Globus pallidus (tissue), 1 donor: ENCODE measurements around the gene HEXIM2.

Source experiments
- DNase-seq: peaks from one replicate; pipeline ENCODE4 v3.0.0-alpha.2; 2015; ENCODE audit warnings: low spot score

HEXIM2 gene

DNA sequence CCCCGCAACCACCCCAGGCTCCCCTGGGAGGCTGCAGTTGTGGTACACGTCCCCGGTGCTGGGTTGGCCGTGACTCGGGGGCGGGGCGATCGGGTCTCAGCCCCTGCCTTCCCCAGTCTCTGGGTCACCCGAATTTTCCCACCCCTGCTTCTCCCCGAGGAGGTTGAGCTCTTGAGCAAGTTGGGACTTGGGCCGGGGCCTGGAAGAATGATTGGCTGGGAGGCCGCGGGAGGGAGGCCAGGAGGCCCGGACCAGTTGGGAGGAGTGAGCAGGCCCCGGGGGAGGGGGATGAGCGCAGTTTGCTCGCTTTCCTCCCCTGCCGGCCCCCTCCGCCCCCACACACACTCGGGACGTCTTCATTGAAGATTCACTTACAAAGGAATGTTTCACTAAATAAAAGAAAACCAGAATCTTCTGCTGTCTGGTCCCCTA lies 17.9 kb upstream of the HEXIM2 start:
- peak; percentile 66 for DNase-seq

DNA sequence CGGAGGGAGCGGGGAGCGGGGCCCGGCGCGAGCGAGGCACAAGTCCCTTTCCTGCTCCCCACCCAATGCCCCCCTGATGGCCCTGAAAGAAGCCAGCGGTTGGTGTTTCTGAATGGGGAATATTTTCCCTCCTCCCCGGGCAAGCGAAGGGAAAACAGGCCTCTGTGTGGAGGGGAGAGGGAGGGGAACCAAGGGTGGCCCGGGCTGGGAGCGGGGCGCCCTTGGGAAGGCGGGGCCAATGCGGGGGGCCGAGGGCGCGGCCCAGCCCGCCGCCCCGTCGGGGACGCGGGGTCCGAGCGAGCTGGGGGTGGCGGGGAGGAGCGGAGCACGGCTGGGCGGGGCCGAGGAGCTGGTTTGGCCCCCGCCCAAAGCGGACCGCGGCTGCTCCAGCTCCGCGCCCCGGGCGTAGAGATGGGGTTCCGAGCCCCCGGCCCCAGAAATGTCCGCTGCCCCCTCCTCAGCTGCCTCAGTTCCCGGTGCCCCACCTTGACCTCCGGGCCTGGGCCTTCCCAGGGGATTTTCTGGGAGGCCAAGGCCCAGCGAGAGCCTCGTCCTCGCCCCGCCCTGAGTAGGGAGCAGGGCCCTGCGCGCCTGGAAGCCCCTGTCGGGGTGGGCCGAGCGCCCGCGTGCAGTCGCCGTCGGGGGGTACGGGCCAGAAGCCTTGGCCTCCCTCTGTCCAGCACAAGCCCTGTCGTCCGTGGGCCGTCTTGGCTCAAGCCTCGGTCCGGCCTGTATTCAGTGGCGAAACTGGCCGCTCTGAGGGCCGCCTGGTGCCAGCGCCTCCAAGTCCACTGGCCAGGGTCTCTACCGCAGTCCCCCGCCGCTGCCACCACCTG lies 17.3 kb upstream of the HEXIM2 start:
- DNase-seq, result peak; percentile 61

DNA sequence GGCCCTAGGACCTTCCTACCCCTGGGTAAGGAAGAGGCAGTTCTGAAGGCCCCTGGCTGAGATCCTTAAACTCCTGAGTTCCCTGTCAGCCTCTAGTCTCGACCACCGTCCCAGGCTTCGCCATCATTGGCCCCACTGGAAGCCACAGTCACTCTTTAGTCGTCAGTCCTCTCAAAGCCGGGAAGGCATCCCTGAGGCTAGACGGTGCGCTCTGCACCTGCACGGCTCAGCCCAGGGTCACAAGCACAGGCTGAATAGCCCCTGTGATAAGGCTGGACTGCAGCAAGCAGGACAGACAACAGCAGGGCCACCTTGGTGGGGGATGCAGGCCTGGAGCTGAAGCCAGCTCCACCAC lies 16.7 kb upstream of the HEXIM2 start:
- no peak for DNase-seq

DNA sequence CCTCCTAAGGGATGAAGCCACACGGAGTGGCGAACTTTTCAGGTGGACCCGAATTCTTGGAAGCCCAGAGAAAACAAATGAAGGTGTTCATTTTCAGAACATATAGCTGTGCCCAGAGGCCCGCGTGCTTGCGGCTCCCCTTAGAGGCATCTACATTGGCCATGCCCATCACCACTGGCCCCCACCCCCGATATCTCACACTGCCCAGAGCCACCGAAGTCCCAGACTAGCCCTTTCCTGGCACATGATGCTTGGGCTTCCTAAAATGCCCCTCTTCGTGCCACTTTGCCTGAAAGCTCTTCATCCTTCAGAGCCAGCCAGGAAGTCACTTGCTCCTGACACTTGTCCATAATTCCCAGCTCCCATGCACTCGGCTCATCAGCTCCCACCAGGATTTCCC lies 15.5 kb upstream of the HEXIM2 start:
- DNase-seq, result no peak

DNA sequence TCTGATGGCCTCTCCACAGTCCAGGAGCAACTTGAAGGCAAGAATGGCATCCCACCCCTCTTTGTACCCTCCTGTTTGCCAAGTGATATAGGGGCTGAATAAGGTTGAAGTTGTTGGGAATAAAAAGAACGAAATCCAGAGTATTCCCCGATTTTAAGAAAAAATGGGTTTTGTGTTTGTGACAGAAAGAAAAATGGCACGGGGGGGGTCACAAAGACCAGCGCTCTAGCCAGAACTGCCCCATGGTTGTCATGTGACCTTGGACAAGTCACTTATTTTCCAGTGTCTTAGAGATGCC lies 15.1 kb upstream of the HEXIM2 start:
- no peak for DNase-seq

DNA sequence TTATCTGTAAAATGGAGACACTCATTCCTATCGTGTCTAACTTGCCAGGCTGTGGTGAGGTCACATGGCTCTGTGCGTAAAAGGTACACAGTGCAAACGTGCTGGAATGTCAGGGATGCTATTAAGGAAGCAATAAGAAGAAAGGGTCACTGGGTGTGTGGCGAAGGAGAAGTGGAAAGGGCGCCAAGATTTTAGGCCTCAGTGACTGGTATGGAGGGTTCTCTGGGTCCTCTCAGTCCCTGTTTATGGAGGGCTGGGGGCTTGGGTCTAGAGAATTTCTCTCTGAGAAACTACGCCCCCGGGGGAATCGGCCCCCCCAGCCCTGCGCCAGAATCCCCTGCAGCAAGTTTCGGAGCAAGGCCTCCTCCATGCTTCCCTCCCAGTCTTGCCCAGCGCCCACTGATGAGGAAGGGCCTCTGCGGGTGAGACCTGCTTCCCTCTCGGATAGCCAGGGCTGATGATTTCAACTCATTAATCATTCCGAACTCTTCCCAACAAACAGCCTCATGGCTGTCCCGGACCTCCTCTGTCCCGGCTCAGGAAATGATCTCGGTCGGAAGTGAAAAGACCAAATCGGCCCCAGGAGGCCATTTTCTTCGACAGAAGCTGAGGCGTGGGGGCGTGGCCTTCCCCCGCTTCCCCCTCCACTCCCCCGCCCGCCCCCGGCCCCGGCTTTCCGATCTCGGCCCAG lies 14.6 kb upstream of the HEXIM2 start:
- peak; percentile 60 for DNase-seq

DNA sequence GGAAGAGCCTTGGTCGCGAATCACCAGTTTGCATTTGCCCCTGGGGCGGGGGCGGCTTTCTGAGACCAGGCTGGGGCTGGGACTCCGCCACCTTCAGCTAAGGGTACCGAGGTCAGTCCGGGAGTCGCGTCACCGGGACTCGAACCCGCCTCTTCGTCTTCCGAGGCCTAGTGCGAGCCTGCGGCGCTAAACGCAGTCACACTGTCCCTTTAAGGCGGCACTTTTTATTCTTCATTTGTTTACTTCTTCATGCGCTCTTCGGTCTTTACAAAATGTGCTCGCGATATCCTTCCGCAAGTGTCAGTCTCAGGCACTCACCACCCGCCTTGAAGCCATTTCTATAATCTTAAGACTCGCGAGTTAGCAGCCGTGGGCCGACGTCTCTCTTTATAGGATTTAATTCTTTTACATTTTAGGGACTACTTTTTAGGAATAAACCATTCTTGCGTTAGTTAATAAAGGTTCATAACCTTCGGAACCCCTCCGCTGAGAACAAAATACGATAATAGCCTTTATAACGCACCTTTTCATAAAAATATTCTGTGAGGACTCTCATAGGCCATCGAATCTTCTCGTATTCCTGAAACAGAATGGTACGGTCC lies 14.0 kb upstream of the HEXIM2 start:
- DNase-seq, result peak; percentile 90

DNA sequence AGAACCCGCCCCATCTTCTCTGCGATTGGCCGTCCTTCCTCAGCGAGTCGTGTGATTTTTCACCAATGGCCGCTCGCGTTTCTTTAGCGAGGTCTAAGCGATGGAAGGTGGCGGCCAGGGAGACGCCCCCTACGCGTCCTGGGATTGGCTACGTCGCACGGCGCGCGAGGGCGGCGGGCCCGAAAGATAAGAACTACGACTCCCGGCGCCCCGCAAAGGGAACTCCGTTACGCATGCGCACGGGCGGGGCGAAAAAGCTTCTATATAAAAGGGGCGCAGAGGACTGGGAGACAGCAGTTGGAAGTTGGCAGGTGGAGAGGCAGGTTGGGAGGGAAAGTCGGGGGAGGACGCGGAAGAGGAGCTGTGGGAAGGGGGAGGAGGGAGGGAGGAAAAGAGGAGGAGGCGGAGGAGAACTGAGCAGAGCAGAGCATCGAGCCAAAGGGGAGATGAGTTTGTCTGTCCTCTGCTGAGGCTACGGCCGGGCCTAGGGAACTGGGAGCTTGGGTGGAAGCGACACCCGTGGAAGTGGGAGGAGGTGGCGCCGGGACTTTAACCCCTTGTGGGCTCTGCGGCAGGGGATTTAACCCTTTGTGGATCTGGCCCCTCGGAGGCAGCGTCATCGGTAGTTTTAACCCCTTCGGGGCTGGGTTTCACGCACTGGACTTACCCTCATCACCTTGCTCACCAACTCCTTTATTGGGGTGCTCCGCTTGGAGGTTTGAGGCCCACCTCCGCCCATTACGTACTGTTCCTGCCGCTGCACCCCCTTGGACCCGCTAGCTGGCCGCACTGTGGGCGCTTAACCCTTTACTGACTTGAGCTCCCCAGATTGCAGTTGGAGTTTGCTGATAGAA lies 13.3 kb upstream of the HEXIM2 start, which contains the start of gene HEXIM1:
HEXIM1 (plus strand) TSS at position 293 of the 854 bp plus-strand sequence. CDS start 716 bp downstream, outside the sequence.
- peak; percentile 100 for DNase-seq

DNA sequence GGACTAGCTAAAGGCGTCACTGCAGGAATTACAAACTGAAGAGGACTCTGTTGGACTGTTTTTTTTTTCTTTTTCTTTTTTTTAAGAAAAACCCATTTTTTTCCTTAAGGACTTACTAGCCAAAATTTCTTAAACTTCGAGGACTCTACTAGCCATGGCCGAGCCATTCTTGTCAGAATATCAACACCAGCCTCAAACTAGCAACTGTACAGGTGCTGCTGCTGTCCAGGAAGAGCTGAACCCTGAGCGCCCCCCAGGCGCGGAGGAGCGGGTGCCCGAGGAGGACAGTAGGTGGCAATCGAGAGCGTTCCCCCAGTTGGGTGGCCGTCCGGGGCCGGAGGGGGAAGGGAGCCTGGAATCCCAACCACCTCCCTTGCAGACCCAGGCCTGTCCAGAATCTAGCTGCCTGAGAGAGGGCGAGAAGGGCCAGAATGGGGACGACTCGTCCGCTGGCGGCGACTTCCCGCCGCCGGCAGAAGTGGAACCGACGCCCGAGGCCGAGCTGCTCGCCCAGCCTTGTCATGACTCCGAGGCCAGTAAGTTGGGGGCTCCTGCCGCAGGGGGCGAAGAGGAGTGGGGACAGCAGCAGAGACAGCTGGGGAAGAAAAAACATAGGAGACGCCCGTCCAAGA lies 12.5 kb upstream of the HEXIM2 start:
- DNase-seq, result peak; percentile 88

DNA sequence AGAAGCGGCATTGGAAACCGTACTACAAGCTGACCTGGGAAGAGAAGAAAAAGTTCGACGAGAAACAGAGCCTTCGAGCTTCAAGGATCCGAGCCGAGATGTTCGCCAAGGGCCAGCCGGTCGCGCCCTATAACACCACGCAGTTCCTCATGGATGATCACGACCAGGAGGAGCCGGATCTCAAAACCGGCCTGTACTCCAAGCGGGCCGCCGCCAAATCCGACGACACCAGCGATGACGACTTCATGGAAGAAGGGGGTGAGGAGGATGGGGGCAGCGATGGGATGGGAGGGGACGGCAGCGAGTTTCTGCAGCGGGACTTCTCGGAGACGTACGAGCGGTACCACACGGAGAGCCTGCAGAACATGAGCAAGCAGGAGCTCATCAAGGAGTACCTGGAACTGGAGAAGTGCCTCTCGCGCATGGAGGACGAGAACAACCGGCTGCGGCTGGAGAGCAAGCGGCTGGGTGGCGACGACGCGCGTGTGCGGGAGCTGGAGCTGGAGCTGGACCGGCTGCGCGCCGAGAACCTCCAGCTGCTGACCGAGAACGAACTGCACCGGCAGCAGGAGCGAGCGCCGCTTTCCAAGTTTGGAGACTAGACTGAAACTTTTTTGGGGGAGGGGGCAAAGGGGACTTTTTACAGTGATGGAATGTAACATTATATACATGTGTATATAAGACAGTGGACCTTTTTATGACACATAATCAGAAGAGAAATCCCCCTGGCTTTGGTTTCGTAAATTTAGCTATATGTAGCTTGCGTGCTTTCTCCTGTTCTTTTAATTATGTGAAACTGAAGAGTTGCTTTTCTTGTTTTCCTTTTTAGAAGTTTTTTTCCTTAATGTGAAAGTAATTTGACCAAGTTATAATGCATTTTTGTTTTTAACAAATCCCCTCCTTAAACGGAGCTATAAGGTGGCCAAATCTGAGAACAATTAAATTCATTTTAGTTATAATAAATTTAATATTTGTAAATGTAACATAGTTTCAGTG lies 11.7 kb upstream of the HEXIM2 start:
- no peak for DNase-seq

DNA sequence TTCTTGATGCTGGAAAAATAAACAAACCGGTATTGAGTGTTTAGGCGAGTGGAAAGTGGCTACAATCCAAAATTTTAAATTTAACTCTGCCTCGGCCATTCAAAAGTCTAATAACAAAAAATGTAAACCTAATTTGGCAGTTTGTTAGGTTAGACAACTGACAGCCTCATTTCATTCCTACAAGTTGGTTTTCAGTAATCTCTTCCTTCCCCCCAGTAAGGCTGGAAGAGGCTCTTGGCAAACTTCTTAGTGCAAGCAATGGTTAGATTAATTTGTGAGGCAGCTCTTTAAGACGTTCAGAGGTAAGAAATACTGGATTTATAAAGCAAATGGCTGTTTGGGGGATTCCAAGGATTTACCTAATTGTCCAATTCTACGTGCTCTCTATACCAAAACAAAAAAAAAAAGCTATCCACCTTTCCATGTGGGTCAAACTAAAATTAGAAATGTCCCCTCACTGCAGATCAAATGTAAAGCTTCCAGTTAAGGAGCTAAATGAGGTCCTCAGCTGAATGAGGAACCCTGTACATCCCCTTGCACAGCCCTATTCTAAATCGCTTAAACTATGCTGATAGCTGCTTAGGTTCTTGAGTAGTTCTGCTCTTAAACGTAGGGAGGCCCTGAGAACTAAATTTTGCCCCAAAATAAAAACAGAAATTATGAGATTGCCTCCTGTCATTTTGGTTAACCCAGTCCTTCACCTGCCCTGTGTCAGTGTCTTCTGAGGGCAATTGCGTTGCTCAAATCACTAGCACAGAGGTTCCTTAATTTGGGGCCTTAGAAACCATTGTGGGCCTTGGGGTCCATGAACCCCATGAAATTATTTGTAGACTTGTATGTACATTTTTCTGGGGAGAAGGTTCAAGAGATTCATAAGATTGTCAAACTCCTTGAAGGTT lies 10.5 kb upstream of the HEXIM2 start:
- no peak for DNase-seq

DNA sequence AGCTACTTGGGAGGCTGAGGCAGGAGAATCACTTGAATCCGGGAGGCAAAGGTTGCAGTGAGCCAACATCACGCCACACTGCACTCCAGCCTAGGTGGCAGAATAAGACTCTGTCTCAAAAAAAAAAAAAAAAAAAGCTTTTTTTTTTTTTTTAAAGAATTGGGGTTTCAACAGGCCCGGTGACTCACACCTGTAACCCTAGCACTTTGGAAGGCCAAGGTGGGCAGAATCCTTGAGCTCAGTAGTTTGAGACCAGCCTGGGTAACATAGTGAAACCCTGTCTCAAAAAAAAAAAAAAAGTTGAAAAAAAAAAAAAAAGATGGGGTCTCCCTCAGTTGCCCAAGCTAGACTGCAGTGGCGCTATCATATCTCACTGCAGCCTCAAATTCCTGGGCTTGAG lies 6.6 kb upstream of the HEXIM2 start:
- DNase-seq, result no peak

DNA sequence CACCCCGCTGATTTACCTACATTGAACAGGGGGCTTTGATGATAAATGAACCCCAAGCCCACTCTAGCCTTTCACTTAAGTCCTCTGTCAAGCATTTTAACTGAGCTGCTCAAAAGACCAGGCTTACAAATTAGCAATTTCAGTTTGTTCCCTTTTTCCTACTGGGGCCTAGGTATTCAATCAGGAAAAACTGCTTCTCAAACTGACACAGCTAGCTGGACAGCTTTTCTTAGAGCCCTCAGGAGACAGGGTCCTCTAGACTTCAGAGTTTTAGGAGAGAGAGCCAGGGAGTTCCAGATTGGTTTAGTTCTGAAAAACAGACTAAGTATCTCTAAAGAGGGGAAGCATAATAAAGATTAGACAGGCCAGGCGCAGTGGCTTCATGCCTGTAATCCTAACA lies 6.2 kb upstream of the HEXIM2 start:
- no peak for DNase-seq

DNA sequence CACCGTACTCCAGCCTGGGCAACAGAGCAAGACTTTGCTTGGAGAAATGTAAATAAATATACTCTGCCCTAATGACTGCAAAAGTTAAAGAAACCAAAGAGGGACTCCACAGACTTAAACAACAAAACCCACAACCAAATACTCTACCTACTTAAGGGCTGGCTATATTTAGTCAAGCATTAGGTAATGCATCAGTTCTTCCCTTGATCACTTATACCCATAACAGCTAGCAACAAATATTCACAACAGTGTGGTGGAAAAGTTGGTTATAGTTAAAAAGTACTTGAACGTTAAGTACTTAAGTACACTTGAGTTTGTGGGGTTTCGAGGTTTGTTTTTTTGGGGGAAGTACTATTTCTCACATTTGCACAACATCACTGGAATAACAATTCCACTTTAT lies 5.4 kb upstream of the HEXIM2 start:
- DNase-seq, result no peak

DNA sequence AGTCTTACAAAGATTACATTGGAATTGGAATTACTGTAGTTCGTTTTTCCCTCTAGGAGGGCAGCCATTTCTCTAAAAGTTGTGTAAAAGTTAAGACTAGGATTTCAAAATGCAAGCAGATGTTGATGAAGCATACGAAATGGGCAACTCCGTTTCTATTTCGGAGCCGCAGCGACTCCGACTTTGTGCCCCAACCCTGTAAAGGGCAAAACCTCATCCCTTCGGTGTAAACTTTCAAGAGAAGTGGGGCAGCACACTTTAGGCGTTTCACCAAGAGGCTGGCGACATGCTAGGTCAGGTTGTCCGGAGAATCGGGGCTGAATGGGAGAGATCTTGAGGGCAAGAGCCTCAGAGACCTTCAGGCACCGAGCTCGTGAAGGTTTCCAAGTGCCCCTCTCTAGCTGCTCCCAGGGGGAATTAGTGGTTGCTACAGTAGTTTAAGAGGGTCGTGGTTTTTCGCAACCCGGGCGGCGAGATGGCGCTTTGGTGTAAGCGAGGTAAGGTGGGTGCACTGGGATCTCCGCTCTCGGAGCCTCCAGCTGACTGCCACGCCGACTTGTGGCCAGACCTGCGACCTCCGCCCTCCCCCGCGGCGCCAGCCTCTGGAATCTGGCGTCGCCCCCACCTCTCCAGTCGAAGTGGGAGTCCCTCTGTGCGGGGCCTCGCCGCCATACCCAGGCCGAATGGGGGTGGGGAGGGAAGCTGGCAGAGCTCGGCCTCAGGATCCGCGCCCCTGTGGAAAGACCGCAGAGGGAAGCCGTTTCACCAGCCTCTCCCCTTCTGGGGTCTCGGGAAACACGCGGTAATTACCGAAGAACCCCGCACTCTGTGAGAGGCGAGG lies 1.0 kb upstream of the HEXIM2 start:
- DNase-seq, result peak; percentile 62

DNA sequence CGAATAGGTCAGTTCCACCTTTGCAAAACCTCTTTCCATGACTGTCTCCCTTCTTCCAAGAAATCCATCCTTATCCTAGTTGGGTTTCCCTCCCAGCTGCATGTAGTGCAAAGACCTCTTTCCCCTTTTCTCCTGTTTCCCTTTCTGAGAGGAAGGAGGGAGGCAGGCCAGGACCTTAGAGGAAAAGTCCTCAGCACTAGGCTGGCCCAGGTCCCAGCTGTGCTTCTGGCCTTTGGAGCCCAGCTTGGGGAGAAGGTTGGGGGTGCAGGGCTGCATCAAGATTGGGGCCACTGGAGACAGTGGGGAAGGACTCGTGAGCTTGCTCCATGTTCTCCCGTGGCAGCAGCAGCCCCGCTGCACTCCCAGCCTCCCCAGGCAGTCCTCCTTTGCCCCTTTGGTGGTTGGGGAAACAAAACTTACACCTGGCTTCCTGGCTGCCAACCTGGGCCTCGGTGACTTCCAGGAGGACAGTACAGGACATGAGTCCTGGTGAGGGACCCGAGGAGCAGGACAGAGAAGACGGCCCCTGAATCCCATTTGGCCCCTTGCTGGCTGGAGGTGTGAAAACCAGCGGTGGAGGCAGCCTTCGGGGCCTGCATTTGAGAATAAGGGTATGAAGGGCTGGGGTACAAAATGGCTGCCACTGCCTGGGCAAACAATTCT lies 481 bp downstream of the HEXIM2 start:
- DNase-seq, result no peak

DNA sequence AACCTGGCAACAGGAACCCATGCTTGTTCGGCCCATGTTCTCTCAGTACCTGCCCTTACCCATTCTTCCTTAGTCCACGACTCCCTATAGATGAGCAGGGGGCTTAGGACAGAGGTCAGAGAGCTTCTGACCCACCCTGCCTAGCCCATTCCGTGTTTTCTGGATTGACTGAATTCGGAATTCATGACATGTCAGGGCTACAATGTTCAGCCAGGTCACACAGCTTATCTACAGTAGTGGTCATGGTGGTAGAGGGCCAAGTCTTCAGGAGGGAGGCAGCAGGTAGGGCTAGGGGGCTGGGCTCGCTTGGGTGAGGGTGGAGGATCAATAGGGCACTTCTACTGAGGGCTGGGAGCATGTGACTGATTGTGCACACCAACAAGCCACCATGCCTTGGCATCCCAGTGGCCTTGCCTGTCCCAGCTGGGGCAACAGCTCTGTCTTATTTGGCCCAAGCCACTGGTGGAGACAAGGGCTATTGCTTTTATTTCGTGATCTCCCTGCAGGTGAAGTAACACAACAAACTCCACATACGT lies 3.1 kb downstream of the HEXIM2 start:
- no peak for DNase-seq
